ENCODE data around the gene ZNF343.

ZNF343 gene

GRCh38 chr20:2542361-2542760 is 33.6 kb upstream of the ZNF343 start:
- no peak overlapping the region for H3K9ac ChIP-seq

GRCh38 chr20:2541940-2542339 is 33.2 kb upstream of the ZNF343 start:
- Histone ChIP-seq H3K4me1 (ENCODE audit: low read depth, poor library complexity, severe bottlenecking) (no peaks in the 10 kb centered on the region), H2AFZ (ENCODE audit: low read depth) (no peak overlapping the region), H3K27me3 (ENCODE audit: insufficient read depth, low read depth) (no peaks in the 10 kb centered on the region), H3K36me3 (ENCODE audit: insufficient read depth) (no peaks in the 10 kb centered on the region), H3K9ac (no peak overlapping the region), H4K20me1 (ENCODE audit: insufficient read depth) (no peaks in the 10 kb centered on the region), H3K4me2 (no peak overlapping the region), H3K4me3 (IDR thresholded peaks at IDR 0.05; ENCODE audit: insufficient read depth, low read depth, low read length) (no peak overlapping the region), H3K79me2 (ENCODE audit: insufficient read depth, low read depth) (no peaks in the 10 kb centered on the region), H3K27ac (no peak overlapping the region)
- no peak for TF ChIP-seq CTCF (conservative IDR thresholded peaks at IDR 0.05; ENCODE audit: low read depth, low read length)

More at GRCh38 chr20:2542361-2542760, 33.6 kb upstream of the ZNF343 start:
- Histone ChIP-seq H3K4me3 (IDR thresholded peaks at IDR 0.05; ENCODE audit: insufficient read depth, low read depth, low read length) (no peak overlapping the region), H3K36me3 (ENCODE audit: insufficient read depth) (no peaks in the 10 kb centered on the region), H3K27ac (no peak overlapping the region), H3K4me1 (ENCODE audit: low read depth, poor library complexity, severe bottlenecking) (no peaks in the 10 kb centered on the region), H3K4me2 (no peak overlapping the region), H3K79me2 (ENCODE audit: insufficient read depth, low read depth) (no peaks in the 10 kb centered on the region), H4K20me1 (ENCODE audit: insufficient read depth) (no peaks in the 10 kb centered on the region), H3K27me3 (ENCODE audit: insufficient read depth, low read depth) (no peaks in the 10 kb centered on the region), H2AFZ (ENCODE audit: low read depth) (no peak overlapping the region)
- no peak for TF ChIP-seq CTCF (conservative IDR thresholded peaks at IDR 0.05; ENCODE audit: low read depth, low read length)

GRCh38 chr20:2538931-2539720 is 30.4 kb upstream of the ZNF343 start:
- no peaks in the 10 kb centered on the region for H3K4me1 ChIP-seq (ENCODE audit: low read depth, poor library complexity, severe bottlenecking)
- H3K4me3 ChIP-seq (IDR thresholded peaks at IDR 0.05; ENCODE audit: insufficient read depth, low read depth, low read length): no peak overlapping the region
- no peaks in the 10 kb centered on the region for H3K36me3 ChIP-seq (ENCODE audit: insufficient read depth)
- no peak for TF ChIP-seq CTCF (conservative IDR thresholded peaks at IDR 0.05; ENCODE audit: low read depth, low read length)
- no peak overlapping the region for H3K27ac ChIP-seq
- H3K9ac ChIP-seq: no peak overlapping the region
- no peaks in the 10 kb centered on the region for H3K27me3 ChIP-seq (ENCODE audit: insufficient read depth, low read depth)
- no peaks in the 10 kb centered on the region for H4K20me1 ChIP-seq (ENCODE audit: insufficient read depth)
- H3K79me2 ChIP-seq (ENCODE audit: insufficient read depth, low read depth): no peaks in the 10 kb centered on the region
- no peak overlapping the region for H3K4me2 ChIP-seq
- no peak overlapping the region for H2AFZ ChIP-seq (ENCODE audit: low read depth)

- Histone ChIP-seq H3K27me3 (ENCODE audit: insufficient read depth, low read depth) (no peaks in the 10 kb centered on the region), H2AFZ (ENCODE audit: low read depth) (no peak overlapping the region), H3K79me2 (ENCODE audit: insufficient read depth, low read depth) (no peaks in the 10 kb centered on the region), H3K36me3 (ENCODE audit: insufficient read depth) (no peaks in the 10 kb centered on the region), H3K9ac (no peak overlapping the region), H3K4me2 (no peak overlapping the region), H3K4me3 (IDR thresholded peaks at IDR 0.05; ENCODE audit: insufficient read depth, low read depth, low read length) (no peak overlapping the region), H3K27ac (no peak overlapping the region), H3K4me1 (ENCODE audit: low read depth, poor library complexity, severe bottlenecking) (no peaks in the 10 kb centered on the region), H4K20me1 (ENCODE audit: insufficient read depth) (no peaks in the 10 kb centered on the region)
- TF ChIP-seq CTCF (conservative IDR thresholded peaks at IDR 0.05; ENCODE audit: low read depth, low read length): no peak
Observed at GRCh38 chr20:2538356-2538755, 29.6 kb upstream of the ZNF343 start.

All from KMS-11 (cell line).